HG03460 (cell line): ENCODE measurements around the gene PCP2.

Experiments
- ATAC-seq: cut with Tn5 transposase; IDR thresholded peaks from one replicate; pipeline ENCODE4 v1.9.1; 2021; ENCODE audit not compliant: unreplicated experiment

Gene PCP2

DNA sequence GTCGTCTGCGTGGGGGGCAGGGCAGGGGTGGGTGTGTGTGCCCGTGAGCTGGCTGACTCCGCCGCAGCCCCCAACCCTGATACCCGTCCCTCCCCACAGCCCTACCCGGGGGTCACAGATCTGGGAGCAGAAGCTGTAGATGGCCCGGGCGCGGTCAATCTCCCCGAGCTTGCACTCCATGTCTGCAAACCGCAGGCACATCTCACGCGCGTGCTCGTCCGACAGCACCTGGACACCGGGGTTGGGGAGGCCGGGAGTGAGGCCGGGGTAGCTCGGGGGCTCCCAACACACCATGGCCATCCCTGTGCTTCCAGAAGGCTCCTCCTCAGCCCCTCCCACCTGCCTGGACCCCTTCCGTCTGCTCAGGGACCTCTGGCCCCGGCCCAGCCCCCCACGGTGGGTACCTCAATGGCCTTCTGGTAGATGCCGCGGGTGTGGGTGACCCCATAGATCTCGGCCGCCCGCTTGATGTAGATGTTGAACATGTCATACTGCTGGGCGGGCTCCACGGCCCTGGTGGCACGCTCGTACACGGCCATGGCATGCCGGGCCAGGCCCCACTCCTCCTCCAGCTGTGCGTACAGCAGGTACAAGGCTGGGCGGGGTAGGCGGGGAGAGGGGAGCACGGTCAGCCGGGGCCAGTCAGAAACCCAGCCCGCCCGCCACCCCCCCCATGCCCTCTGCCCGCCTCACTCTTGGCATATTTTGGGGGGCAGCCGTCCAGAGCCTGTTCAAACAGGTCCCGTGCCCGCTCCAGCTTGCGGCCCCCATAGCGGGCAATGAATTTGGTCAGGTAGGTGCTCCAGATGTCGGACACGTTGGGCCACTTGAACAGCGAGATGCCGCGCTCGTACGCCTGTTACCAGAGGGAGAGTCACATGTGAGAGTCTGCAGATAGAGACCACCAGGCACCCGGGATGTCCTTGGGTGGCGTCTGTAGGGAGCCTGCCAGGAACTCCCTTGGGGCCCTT, 12.8 kb downstream of the PCP2 start:
- ATAC-seq = no peak

DNA sequence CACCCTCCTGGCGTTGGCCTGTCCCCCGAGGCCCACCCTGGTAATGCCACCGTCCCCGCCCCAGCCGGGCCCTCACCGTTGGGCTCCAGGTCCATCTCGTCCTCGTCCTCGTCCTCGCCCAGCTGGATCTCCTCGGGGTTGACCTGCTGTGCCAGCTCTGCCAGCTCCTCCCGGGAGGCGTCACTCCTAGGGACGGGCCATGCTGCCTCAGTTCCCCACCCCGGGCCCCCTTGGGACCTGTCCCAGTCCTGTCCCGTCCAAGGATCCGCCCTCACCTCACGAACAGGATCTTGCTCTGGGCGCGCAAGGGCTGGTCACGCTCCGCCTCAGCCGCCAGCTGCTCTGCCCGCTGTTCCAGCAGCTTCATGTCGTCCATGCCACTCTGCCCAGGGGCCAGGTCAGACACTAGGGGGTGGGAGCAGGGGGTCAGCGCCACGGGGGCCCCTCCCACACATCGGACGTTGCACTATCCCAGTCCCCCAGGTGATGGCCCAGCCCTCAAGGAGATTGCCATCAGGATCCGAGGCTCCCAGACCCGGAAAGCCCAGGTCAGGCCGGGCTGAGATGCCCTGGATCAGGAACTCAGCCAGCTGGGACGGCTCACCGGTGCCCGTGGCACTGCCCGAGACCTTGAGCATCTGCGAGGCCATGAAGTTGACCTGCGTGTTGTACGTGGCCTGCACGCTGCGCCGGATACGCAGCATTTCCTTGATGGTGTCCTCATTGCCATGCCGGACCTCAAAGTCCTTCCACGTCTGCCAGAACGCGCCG, 13.7 kb downstream of the PCP2 start:
- ATAC-seq = no peak

DNA sequence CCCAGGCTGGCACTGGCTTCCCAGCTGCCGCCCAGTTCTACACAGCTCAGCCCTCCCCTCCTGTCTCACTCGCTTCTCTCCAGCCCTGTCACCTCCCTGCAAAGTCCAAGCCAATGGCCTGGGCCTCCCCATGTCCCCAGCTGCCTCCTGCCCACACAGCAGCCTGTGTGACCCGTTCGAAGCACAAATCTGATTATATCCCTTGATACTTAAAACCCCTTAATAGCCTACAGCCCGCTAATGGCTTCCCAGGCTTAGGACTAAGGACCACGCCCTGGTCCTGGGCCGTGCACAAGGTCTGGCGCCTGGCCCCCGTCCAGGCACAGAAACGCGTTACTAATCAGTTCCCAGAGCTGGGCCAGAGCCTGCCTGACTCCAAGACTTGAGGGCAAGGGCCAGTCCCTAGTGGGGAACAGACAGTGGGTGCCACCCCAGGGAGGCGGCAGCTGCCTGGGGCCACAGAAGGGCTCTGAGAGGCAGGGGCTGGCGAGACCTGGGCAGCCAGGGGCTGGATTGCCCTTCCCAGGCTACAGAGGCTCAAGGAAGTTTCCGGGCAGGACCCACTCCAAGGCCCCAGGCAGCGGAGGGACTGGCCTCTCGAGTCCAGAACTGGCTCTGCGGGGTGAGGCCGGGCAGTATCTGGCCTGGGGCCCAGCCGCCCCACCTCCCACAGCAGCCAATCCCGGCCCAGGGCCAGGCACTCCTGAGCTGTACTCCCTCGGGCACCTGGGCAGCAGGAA, 14.6 kb downstream of the PCP2 start:
- no peak for ATAC-seq

DNA sequence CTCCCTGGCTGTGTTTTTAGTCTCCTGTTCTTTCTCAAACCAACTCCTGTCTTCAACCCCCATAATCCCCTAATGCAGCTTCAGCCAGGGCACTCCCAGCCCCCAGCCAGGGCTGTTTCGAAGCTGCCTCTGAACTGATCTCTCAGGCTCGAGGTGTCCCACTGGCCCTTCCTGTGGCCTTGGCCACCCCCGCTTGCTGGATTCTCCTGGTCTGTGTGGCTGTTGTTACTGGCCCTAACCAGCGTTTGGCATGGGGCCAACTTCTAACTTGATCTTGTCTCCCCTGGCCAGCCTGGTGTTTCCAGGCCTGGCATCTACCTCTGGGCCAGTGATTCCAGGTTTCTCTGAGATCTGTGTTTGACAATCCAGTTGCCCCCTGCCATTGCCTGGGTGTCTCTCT, 15.2 kb downstream of the PCP2 start:
- ATAC-seq = no peak

DNA sequence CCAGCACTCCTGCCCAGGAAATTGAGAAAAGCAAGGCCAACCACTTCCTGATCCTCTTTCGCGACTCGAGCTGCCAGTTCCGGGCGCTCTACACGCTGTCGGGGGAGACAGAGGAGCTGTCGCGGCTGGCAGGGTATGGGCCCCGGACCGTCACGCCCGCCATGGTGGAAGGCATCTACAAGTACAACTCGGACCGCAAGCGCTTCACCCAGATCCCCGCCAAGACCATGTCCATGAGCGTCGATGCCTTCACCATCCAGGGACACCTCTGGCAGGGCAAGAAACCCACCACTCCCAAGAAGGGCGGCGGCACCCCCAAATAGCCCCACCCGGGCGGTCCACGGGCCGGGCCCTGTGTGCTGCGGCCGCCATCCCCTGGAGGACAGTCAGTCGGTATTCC, 15.8 kb downstream of the PCP2 start:
- ATAC-seq = no peak

DNA sequence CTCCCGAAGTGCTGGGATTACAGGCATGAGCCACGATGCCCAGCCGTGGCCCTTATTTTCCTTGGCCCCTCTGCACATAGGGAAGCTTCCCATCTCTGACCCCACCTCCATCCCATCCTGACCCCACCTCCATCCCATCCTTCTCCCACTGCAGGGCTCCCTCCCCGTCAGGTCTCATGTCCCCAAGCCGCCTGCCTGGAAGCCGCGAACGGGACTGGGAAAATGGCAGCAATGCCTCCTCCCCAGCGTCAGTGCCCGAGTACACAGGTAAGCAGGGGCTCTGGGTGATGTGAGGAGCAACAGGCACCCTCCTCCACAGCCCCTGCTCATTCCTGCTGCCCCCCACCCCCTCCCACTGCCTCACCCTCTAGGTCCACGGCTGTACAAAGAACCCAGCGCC, 16.3 kb downstream of the PCP2 start:
- ATAC-seq = no peak

DNA sequence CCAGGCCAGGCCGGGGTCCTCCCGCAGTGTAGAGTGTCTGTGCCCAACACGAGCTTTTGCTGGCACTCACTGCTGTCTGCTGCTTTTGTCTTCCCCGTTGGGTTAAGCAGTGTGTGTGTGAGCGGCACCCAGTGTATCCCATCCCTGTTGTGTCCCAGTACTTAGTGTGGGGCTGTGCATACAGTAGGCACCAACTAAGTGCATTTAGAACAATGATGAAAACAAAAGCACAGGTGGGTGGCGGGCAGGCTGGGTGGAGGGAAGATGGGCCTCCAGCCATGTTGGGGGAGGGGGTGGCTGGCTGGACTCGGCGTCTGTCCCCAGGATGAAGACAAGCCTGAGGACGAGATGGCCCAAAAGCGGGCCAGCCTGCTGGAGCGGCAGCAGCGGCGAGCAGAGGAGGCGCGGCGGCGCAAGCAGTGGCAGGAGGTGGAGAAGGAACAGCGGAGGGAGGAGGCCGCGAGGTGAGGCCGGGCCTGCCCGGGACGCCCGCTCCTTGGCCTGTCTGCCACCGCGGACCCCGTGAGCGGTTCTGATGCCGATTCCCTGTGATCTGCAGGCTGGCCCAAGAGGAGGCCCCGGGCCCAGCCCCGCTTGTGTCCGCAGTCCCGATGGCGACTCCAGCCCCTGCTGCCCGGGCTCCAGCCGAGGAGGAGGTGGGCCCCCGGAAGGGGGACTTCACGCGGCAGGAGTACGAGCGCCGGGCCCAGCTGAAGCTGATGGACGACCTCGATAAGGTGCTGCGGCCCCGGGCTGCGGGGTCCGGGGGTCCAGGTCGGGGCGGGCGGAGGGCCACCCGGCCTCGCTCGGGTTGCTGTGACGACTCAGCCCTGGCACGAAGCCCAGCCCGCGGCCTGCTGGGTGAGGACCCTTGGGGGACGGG, 18.4 kb downstream of the PCP2 start:
- no peak for ATAC-seq

DNA sequence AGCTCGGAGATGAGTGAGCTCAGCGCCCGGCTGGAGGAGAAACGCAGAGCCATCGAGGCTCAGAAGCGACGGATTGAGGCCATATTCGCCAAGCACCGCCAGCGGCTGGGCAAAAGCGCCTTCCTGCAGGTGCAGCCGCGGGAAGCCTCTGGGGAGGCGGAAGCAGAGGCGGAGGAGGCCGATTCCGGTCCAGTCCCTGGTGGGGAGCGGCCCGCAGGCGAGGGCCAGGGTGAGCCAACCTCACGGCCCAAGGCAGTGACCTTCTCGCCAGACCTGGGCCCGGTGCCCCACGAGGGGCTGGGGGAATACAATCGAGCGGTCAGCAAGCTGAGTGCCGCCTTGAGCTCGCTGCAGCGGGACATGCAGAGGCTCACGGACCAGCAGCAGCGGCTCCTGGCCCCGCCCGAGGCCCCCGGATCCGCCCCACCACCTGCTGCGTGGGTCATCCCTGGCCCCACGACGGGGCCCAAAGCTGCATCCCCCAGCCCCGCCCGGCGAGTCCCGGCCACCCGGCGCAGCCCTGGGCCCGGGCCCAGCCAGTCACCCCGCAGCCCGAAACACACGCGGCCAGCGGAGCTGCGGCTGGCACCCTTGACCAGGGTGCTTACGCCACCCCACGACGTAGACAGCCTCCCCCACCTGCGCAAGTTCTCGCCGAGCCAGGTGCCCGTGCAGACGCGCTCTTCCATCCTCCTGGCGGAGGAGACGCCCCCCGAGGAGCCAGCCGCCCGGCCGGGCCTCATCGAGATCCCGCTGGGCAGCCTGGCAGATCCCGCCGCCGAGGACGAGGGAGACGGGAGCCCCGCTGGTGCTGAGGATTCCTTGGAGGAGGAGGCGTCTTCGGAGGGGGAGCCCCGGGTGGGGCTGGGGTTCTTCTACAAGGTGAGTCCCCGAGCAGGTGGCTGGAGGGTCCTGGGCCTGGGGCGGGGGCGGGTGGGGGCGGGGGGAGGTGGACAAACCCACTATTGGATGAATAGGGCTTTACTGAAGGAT, 20.9 kb downstream of the PCP2 start:
- ATAC-seq = no peak

DNA sequence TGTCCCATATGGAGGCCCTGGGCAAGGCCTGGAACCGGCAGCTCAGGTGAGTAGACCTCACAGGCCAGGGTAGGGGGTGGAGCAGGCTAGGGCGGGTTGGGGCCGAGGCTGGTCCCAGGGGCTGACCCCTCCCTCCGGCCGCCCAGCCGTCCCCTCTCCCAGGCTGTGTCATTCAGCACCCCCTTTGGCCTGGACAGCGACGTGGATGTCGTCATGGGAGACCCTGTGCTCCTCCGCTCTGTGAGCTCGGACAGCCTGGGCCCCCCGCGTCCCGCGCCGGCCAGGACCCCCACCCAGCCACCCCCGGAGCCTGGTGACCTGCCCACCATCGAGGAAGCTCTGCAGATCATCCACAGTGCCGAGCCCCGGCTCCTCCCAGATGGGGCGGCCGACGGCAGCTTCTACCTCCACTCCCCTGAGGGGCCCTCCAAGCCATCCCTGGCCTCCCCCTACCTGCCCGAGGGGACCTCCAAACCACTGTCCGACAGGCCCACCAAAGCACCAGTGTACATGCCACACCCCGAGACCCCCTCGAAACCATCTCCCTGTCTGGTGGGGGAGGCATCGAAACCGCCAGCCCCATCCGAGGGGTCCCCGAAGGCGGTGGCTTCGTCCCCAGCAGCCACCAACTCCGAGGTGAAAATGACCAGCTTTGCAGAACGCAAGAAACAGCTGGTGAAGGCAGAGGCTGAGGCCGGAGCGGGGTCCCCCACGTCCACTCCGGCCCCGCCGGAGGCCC, 21.8 kb downstream of the PCP2 start:
- no peak for ATAC-seq

DNA sequence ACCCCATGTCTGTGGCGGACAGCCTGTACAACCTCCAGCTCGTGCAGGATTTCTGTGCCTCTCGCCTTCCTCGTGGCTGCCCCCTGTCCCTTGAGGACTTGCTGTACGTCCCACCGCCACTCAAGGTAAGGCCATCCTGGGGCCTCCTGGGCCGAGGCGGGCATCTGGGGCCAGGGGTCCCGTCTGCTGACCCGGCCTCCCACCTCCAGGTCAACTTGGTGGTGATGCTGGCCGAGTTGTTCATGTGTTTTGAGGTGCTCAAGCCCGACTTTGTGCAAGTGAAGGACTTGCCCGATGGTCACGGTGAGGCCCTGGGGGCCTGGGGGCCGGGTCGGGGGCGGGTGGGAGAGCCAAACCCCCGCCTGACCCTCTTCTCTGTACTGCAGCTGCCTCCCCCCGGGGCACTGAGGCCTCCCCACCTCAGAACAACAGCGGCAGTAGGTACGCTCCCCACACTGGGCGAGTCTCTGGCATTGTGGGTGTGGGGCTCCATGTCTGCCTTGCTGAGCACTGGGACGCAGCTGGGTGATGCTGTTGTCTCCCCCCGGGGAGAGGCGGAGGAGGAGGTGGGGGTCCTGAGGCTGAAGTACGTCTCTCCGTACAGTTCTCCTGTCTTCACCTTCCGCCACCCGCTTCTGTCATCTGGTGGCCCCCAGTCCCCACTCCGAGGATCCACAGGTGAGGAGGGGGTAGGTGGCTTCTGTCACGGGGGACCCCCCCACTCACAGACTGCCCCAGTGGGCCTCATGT, 22.9 kb downstream of the PCP2 start:
- ATAC-seq = no peak

DNA sequence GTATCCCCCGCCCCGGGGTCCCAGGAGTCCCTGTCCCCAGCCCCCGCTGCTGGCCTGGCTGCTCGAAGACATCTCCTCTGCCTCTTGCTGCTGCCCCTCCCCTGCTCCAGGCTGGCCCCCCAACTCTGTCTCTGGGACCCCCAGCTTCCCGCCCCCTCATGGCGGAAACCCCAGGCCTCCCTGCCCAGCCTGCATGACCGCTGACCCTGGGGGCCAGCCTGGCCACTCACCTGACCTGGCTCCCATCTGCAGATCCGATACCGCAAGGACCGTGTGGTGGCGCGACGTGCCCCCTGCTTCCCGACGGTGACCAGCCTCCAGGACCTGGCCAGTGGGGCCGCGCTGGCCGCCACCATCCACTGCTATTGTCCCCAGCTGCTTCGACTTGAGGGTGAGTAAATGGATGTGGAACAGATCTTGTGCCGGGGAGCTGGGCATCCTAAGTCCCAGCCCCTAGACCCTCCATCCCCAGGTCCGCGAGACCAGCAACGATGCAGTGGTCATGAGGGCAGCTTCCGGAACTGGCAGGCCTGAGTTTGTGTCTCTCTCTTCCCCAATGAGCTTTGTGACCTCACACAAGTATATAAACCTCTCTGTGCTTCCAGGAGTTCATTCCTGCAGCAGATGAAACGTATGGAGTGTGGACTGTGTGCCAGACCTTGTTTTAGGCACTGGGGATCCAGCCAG, 25.5 kb downstream of the PCP2 start:
- ATAC-seq = no peak

DNA sequence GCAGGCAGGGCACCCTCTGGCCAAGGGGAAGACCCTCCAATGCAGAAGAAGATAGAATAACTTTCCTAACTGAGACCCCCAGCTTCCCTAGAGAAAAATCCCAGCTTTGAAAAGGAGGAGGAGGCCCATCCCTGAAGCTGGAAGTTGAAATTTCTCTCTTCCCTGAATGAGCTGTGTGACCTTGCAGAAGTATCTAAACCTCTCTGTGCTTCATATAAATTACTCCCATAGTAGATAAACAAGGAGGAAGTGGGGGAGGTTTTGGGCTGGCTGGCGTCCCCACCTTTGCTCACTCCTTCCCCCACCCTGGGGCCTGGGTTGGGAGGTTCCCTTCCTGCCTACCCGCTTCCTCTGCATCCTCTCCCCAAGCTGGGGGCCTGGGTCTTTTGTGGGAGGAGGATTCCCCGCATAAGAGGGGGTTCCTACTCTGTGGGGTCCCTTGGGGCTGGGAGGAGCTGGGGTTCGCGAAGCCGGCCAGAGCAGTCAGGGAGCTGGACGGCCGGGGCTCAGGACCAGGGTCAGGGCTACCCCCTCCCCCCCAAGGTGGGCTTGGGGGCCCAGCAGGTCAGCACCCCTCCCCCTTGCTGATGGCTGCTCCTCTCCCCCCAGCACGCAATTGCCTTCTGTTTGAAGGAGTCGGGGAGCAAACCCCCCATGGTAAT, 26.2 kb downstream of the PCP2 start:
- no peak for ATAC-seq

DNA sequence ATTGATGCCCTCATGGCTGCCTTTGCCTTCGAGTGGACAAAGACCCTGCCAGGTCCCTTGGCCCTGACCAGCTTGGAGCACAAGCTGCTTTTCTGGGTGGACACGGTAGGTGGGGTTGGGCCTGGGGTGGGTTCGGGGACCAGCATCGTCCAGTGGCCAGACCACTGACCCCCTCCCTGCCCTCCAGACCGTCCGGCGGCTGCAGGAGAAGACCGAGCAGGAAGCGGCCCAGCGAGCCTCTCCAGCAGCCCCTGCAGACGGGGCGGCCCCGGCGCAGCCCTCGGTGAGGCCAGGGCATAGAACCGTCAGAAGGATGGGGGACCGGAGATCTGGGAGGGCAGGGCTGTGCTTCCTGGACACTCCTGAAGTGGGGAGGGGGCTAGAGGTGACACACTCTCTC, 27.2 kb downstream of the PCP2 start:
- no peak for ATAC-seq

DNA sequence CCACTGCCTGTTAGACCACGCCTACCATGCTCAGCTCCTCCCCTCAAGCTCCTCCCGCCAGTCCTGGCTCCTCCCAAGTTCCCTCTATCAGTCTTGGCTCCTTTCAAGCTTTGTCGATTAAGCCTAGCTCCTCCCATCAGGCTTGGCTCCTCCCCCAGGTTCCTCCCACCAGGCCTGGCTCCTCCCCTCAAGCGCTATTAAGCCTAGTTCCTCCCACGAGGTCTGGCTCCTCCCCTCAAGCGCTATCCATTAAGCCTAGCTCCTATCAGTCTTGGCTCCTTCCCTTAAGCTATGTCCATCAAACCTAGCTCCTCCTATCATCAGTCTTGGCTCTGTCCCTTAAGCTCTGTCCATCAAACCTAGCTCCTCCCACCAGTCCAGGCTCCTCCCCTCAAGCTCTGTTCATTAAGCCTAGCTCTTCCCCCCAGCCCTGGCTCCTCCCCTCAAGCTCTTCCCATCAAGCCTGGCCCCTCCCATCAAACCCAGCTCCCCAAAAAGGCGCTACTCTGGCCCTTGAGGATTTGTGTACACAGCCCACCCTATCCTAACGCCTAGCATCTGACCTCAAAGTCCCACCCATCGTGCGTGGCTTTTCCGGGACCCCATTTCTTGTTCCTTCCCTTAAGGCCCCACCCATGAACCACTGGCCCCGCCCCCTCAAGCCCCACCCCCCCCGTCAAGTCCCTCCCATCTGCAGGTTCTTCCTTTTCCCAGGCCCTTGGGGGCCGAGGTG, 27.9 kb downstream of the PCP2 start:
- no peak for ATAC-seq

DNA sequence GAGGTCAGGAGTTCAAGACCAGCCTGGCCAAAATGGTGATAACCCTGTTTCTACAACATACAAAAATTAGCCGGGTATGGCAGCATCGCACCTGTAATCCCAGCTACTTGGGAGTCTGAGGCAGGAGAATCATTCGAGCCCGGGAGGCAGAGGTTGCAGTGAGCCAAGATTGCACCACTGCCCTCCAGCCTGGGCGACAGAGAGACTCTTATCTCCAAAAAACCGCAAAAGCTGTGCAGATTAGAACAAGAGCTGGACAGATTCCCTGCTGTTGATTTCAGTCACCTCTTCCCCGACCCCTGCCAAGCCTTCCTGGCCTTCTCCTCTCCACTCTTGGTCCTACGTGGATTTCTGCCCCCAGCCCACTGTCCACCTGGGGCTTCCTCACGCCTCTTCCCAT, 29.6 kb downstream of the PCP2 start:
- no peak for ATAC-seq

DNA sequence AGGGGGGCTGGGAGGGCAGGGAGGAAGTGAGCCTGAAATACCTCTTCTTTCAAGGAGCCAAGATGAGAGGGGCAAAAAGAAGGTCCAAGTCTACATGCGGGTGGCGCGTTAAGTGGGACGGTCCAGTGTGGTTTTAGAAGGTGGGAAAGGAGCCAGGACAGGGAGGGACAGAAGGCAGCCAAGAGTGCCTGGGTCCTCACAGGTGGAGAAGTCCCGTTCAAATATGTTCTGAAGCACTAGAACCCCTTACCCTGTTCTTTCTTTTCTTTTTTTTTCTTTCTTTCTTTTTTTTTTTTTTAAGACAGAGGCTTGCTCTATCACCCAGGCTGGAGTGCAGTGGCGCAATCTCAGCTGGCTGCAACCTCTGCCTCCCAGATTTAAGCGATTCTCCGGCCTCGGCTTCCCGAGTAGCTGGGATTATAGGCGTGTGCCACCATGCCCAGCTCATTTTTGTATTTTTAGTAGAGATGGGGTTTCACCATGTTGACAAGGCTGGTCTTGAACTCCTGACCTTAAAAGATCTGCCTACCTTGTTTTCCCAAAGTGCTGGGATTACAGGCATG, 30.5 kb downstream of the PCP2 start:
- ATAC-seq = no peak
